NB4 (cell line): Measurements from ENCODE around the gene GAL3ST1.
"Not testable (repeated sequence)": the region's sequence is repeated elsewhere in the genome, so short reads cannot be mapped to it uniquely, and the experiment has no call there.

Experiments used
- DNase-seq: peaks from one replicate; pipeline ENCODE4 v3.0.0; 2010; ENCODE audit warnings: low read depth
- H3K4me3 ChIP-seq: one replicate; pipeline ENCODE4 v1.5.1; 2011; ENCODE audit warnings: mild to moderate bottlenecking, low read depth, low read length, moderate library complexity
- MYC ChIP-seq: IDR thresholded peaks from 2 replicates; pipeline ENCODE4 v1.6.1; 2011; ENCODE audit warnings: low read depth, low read length
- POLR2A ChIP-seq: IDR thresholded peaks from 2 replicates; pipeline ENCODE4 v1.6.1; 2011; ENCODE audit warnings: mild to moderate bottlenecking; ENCODE audit not compliant: insufficient read length; ENCODE audit errors: extremely low read depth
- TF ChIP-seq, protein P1 (sequence below): IDR thresholded peaks from one replicate; pipeline ENCODE4 v1.5.1; 2012; ENCODE audit warnings: low read depth, low read length
- TF ChIP-seq, protein P2 (sequence below): IDR thresholded peaks from 2 replicates; pipeline ENCODE4 v1.6.1; 2011; ENCODE audit warnings: low read depth, low read length

The GAL3ST1 gene, protein sequence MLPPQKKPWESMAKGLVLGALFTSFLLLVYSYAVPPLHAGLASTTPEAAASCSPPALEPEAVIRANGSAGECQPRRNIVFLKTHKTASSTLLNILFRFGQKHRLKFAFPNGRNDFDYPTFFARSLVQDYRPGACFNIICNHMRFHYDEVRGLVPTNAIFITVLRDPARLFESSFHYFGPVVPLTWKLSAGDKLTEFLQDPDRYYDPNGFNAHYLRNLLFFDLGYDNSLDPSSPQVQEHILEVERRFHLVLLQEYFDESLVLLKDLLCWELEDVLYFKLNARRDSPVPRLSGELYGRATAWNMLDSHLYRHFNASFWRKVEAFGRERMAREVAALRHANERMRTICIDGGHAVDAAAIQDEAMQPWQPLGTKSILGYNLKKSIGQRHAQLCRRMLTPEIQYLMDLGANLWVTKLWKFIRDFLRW

DNA sequence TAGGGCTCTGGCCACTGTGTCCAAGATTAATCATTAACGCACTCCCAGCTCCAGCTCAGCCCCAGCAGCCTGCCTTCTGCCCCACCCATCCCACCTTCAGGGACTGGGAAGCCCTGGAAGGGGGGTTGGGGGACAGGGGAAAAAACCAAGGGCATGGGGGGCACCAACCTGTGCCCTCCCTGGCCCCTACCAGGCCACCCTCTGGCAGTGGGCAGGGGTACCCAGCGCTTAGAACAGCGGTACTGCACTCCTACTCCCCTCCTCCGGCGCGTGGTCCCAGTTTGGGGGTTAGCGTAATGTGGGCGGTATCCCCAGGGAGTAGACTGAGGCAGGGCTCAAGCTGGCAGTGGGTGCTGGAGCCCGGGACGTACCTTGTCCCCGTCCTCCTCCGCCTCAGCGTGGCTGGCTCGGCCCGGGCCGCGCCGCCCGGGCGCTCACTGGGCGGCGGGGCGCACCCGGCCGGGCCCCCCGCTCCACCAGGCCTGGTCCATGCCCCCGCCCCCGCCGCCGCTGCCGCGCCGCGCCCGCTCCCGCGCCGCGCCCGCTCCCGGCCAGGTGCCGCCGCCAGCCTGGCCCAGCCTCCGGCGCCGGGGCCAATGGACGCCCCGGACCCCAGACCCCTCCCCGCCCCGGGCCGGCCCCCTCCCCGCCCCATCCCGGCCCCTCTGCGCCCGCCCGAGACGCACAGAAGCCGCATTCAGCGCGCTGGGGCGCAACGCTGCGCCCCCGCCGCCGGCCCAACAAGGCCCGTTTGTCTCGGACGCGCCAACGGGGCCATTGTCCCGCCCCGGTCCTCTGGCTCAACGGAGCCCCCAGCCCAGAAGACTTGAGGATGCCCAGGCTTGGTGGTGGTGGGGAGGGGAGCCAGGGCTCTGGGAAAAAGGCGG, at the start of gene GAL3ST1:
Gene GAL3ST1 (minus strand): TSS at position 571 of the 887 bp plus-strand sequence. CDS start 17,273 bp downstream, outside the sequence.
- no peak within 1 kb of the TSS for H3K4me3 ChIP-seq
- DNase-seq: no peak
- TF ChIP-seq MYC (no peak), POLR2A (no peak)
- TF ChIP-seq, protein P1, sequence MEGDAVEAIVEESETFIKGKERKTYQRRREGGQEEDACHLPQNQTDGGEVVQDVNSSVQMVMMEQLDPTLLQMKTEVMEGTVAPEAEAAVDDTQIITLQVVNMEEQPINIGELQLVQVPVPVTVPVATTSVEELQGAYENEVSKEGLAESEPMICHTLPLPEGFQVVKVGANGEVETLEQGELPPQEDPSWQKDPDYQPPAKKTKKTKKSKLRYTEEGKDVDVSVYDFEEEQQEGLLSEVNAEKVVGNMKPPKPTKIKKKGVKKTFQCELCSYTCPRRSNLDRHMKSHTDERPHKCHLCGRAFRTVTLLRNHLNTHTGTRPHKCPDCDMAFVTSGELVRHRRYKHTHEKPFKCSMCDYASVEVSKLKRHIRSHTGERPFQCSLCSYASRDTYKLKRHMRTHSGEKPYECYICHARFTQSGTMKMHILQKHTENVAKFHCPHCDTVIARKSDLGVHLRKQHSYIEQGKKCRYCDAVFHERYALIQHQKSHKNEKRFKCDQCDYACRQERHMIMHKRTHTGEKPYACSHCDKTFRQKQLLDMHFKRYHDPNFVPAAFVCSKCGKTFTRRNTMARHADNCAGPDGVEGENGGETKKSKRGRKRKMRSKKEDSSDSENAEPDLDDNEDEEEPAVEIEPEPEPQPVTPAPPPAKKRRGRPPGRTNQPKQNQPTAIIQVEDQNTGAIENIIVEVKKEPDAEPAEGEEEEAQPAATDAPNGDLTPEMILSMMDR: no peak
- TF ChIP-seq, protein P2, sequence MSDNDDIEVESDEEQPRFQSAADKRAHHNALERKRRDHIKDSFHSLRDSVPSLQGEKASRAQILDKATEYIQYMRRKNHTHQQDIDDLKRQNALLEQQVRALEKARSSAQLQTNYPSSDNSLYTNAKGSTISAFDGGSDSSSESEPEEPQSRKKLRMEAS: no peak

DNA sequence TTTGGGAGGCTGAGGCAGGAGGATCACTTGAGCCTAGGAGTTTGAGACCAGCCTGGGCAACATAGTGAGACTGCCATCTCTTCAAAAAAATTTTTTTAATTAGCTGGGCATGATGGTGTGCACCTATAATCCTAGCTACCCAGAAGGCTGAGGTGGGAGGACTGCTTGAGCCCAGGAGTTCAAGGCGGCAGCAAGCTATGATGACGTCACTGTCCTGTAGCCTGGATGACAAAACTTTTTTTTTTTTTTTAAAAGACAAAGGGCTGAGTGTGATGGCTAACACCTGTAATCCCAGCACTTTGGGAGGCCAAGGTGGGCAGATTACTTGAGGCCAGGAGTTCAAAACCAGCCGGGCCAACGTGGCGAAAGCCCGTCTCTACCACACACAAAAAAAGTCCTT, 45.4 kb upstream of the GAL3ST1 start:
- not testable (repeated sequence) for H3K4me3 ChIP-seq, DNase-seq

DNA sequence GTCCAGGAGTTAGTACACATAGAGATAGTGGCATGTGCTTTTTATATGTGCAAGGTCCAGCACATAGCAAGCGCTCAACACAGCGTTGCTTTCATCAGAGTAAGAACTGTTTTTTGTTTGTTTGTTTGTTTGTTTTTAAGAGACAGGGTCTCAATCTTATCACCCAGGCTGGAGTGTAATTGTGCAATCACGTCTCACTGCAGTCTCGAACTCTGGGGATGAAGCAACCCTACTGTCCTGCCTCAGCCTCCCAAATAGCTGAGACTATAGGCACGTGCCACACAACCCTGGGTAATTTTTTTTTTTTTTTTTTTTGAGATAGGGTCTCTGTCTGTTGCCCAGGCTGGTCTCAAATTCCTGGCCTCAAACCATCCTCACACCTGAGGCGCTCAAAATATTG, 43.4 kb upstream of the GAL3ST1 start:
- no peak overlapping the region for H3K4me3 ChIP-seq
- TF ChIP-seq POLR2A (no peak), MYC (no peak)
- TF ChIP-seq, protein P2: no peak
- TF ChIP-seq, protein P1: no peak
- DNase-seq: no peak

DNA sequence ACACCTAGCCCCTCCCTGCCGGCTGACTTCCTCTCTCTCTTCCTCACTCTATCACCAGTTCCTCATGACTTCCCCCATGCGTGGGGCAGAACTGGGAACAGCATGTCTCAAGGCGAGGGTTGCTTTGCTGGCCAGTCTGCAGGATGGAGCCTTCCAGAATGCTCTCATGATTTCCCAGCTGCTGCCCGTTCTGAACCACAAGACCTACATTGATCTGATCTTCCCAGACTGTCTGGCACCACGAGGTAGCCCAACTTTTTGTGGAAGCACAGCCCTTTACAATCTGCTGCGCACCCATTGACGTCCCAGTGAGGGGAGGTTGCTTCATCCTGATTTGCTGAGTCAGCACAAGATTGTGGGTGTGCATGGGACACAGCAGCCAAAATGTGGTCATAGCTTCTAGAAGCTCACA, 41.1 kb upstream of the GAL3ST1 start:
- no peak overlapping the region for H3K4me3 ChIP-seq
- no peak for DNase-seq
- no peak for TF ChIP-seq MYC
- TF ChIP-seq, protein P2: no peak
- TF ChIP-seq POLR2A: no peak

DNA sequence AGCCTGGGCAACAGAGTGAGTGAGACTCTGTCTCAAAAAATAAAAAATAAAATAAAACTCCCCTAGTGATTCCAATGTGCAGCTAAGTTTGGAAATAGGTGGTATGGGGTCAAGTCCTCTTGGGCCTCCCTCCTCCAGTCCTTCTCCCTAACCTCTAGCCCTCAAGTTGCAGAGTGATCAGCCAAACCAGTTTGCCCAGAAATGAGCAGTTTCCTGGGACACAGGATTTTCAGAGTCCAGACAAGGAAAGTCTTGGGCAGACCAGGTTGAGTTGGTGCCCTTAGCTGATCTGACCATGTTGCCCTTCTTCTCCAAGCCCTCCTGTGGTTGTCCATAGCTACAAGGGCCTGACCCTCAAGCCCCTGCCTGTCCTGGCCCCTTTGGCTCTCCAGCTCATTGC, 40.4 kb upstream of the GAL3ST1 start:
- TF ChIP-seq, protein P2: no peak
- no peak for DNase-seq
- no peak overlapping the region for H3K4me3 ChIP-seq

DNA sequence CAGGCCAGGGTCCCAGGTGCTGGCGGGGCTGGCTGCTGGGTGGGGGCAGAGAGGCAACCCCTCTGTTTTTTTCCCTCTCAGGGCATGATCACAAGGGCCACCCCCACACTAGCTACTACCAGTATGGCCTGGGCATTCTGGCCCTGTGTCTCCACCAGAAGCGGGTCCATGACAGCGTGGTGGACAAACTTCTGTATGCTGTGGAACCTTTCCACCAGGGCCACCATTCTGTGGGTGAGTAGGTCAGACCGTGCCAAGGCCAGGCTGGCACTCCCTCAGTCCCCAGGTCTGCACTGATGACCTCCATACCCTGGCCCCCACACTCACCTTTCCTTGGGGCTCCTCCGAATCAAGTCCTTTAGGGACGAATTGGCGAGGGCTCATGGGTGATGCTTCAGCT, 39.8 kb upstream of the GAL3ST1 start:
- no peak overlapping the region for H3K4me3 ChIP-seq
- TF ChIP-seq POLR2A: no peak
- TF ChIP-seq, protein P2: no peak
- DNase-seq: no peak

DNA sequence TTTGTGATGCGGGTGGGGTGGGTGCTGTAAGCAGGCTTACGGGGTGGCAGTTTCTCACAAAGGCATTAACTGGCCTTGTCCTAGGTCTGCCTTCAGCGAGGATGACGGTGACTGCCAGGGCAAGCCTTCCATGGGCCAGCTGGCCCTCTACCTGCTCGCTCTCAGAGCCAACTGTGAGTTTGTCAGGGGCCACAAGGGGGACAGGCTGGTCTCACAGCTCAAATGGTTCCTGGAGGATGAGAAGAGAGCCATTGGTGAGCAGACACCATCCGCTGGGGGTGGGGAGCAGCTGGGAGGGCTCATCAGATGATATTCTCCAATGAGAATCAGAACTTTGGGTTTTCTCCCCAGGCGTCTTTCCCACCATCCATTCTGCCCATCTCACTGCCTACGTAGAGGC, 38.3 kb upstream of the GAL3ST1 start:
- H3K4me3 ChIP-seq: no peak overlapping the region
- TF ChIP-seq, protein P2: no peak
- TF ChIP-seq, protein P1: no peak
- TF ChIP-seq MYC (no peak), POLR2A (no peak)
- DNase-seq: no peak
